GM12865 (cell line): Measurements from ENCODE around the gene ABO.
"Not testable (repeated sequence)": the region's sequence is repeated elsewhere in the genome, so short reads cannot be mapped to it uniquely, and the experiment has no call there.

ENCODE experiments used
- DNase-seq: peaks from one replicate; pipeline ENCODE4 v3.0.0; 2010; ENCODE audit warnings: low read depth
- H3K4me3 ChIP-seq: 2 replicates; pipeline ENCODE4 v1.5.1; 2011; ENCODE audit warnings: mild to moderate bottlenecking, low read depth, low read length, control low read depth
- CTCF ChIP-seq: IDR thresholded peaks from 2 replicates; pipeline ENCODE4 v1.5.1; 2011; ENCODE audit warnings: low read length, control low read depth, low read depth, inconsistent platforms; ENCODE audit not compliant: insufficient read depth; ENCODE audit errors: missing control alignments

ABO gene

GRCh38 chr9:133234577-133235322 lies 40.3 kb downstream of the ABO start:
- H3K4me3 ChIP-seq = no peak overlapping the region
- TF ChIP-seq CTCF = no peak
- DNase-seq = no peak

DNA sequence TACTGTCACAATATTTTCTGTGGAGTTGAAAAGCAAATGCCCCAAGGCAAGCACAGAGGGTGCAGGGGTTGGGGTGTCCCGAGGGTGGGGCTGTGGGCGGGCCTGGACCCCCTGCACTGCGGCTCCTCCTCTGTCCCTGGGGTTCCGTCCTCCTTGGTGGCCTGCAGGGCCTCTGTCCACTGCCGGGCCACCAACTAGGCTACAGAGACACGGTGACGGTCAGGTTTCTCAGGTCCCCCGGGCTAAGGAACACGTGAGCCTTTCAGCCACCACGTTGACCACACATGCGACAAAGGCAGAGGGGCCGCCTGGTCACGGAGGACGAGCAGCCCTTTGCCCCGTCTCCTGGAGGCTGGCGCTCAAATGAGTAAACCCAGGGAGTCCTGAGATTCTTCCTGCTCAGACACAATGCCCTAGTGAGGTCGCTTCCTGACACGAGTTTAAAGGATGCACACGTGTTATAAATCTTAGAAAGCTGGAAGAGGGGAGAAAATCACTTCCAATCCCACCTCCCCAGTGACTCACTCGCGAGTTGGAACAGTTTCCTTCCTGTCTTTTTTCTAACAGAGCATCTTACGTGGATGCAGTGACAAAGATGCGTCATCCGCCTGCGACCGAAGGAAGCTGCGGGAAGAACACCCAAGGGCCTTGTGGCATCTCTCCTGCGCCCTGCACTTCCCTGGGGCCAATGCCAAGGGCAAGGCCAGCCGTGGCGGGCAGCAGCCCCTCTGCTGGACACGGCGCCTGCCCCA lies 41.1 kb downstream of the ABO start:
- TF ChIP-seq CTCF = no peak
- H3K4me3 ChIP-seq = no peak overlapping the region

GRCh38 chr9:133231934-133232568 lies 43.0 kb downstream of the ABO start:
- not testable (repeated sequence) for DNase-seq, H3K4me3 ChIP-seq

More for the DNA sequence above, 41.1 kb downstream of the ABO start:
- DNase-seq = no peak

DNA sequence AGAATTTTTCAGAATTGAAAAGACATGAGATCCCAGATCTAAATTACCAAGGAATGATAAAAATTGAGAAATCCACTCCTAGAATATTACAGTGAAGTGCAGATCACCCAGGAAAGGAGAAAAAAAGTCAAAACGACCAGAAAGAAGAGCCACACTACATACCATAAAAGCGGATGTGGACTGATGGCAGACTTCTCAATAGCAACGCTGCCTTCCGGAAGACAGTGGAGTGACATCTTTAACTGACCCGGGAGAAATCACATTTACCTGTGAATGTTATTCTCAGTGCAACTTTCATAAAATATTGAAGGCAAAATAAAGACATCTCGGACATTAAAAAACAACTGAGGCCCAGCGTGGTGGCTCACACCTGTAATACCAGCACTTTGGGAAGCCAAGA lies 44.5 kb downstream of the ABO start:
- not testable (repeated sequence) for DNase-seq, H3K4me3 ChIP-seq

- DNase-seq = no peak
- TF ChIP-seq CTCF = no peak
- no peak overlapping the region for H3K4me3 ChIP-seq
Measured at GRCh38 chr9:133230093-133230492, 44.9 kb downstream of the ABO start.

GRCh38 chr9:133228474-133229193 lies 46.4 kb downstream of the ABO start:
- H3K4me3 ChIP-seq, DNase-seq: not testable (repeated sequence)

DNA sequence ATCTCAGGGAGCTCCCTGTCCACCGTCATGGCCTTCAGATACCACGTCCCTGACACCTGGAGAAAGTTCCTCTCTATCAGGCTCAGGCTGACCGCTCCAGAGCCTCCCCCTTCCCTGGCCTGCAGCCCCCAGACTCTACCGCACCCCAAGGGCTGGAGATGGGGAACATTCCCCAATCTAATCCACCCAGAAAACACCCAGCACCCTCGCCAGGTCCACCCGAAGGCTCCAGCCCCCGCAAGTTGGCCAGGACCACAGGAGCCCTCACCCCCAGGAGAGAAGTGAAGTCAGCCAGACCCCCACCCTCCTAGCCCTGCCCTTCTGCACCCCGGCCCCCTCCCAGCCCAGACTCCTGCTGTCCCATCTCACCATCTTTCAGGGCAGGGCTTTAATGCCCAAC lies 47.0 kb downstream of the ABO start:
- not testable (repeated sequence) for DNase-seq, H3K4me3 ChIP-seq

GRCh38 chr9:133227242-133227860 lies 47.6 kb downstream of the ABO start:
- no peak overlapping the region for H3K4me3 ChIP-seq
- no peak for DNase-seq
- TF ChIP-seq CTCF = no peak
